ENCODE results near the gene GUK1.
A peak's percentile ranks its signal among the peaks of the same experiment; 100 is the strongest.
"Not testable (repeated sequence)": the region's sequence is repeated elsewhere in the genome, so short reads cannot be mapped to it uniquely, and the experiment has no call there.

GUK1 gene

GRCh38 chr1:228105270-228105995 is 34.6 kb upstream of the GUK1 start:
- DNase-seq: no peak

- no peak for DNase-seq
Observed at GRCh38 chr1:228105996-228106799, 33.9 kb upstream of the GUK1 start.

GRCh38 chr1:228106800-228107054 is 33.4 kb upstream of the GUK1 start:
- DNase-seq: no peak

GRCh38 chr1:228107636-228108035 is 32.4 kb upstream of the GUK1 start:
- DNase-seq: no peak

- no peak for DNase-seq
Observed at GRCh38 chr1:228108055-228108690, 31.9 kb upstream of the GUK1 start.

- no peak for DNase-seq
Observed at GRCh38 chr1:228108742-228109072, 31.4 kb upstream of the GUK1 start.

DNA sequence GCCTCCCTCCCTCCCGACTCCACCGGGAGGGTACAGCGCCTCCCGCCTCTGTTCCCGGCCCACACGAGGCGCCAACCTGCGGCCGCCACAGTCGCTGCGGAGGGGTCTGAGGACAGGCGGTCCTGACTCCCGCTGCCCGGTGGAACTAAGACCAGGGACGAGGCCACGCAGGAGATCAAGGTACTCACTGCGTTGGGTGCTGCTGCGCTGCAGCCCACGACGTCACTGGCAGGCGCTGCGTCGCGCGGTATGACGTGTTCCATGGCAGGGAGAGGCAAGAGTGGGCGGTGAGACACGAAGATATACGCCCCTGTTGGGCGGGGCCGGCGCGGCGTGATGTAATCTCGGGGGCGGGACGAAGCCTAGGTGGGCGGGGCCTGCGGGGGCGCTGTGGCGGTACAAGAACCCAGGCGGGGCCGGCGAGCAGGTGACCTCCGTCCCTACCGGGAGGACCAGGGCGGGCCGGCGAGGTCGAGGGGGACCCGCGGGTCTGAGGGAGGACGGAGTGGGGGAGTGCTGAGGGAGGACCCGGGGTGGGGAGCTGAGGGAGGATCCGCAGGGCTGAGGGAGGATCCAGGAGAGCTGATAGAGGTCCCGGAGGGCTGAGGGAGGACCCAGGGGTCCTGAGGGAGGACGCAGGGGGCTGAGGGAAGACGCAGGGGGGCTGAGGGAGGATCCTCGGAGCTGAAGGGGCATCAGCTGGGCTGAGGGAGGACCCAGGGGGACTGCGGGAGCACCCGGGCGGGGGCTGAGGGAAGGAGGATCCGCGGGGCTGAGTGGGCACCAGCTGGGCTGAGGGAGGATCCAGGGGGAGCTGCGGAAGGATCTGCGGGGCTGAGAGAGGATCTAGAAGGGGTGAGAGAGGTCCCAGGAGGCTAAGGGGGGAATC is 30.8 kb upstream of the GUK1 start, which contains the start of gene MRPL55:
MRPL55 (minus strand) TSS at position 227 of the 889 bp plus-strand sequence. CDS start 1,039 bp downstream, outside the sequence.
- peak; percentile 75 for DNase-seq

DNA sequence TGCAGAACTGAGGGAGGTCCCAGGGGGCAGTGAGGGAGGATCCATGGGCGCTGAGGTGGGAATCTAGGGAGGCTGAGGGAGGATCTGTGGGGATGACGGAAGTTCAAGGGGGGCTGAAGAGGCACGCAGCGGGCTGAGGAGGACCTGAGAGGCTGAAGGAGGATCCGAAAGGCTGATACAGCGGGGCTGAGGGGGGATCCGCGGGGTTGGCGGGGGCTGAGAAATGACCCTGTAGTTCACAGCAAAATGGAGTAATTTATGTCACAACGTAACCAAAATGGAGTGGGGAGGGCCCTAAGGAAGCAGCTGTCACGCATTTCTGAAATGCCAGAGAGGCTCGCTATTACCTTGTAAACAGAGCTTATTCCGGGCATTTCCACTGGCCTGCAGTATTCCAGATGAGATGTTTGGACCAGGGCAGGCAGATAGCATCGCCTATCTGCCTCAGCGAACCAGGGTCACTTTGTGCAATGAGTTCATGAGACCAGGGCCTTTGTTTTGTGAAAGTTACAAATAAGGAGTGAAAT is 30.1 kb upstream of the GUK1 start:
- no peak for DNase-seq

DNA sequence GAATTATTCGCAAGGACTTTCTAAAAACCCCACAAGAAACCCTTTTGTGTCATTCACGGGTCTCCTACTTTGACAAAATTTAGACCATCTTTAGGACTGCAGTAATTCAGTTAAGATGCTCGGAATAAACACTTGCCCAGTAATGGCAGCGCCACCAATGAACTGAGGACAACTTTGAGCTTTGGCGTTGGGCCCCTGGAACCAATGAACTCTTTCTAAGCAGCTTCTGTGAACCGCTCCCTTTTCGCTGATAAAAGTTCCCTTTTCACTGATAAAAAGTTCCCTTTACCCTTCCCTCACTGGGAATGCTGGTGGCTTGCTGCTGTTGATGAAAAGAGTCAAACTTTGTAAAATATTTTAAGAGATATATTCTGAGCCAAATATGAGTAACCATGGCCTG is 29.5 kb upstream of the GUK1 start:
- no peak for DNase-seq

- DNase-seq: not testable (repeated sequence)
Observed at GRCh38 chr1:228111315-228111714, 28.8 kb upstream of the GUK1 start.

- no peak for DNase-seq
Observed at GRCh38 chr1:228112167-228112566, 27.9 kb upstream of the GUK1 start.

GRCh38 chr1:228112617-228113016 is 27.5 kb upstream of the GUK1 start:
- no peak for DNase-seq

DNA sequence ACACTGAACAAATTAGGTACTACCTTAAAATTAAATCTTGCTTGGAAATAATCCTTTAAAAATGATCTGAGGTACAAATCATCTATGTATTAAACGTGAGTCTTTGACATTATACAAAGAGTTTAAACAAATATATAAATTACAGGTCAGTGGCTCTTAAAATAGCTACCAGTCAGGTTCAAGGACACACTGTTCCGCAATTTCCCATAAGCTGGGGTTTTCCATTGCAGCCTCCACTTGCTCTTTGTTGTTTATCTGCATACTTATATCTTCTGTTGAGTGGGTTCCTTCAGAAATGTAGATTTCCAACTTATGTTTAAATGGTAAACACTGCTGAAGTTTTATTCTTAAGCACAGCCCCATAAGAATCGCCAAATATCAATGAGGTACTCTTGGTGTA is 25.3 kb upstream of the GUK1 start:
- no peak for DNase-seq

GRCh38 chr1:228117335-228117734 is 22.7 kb upstream of the GUK1 start:
- no peak for DNase-seq

- no peak for DNase-seq
Observed at GRCh38 chr1:228118040-228118439, 22.0 kb upstream of the GUK1 start.

DNA sequence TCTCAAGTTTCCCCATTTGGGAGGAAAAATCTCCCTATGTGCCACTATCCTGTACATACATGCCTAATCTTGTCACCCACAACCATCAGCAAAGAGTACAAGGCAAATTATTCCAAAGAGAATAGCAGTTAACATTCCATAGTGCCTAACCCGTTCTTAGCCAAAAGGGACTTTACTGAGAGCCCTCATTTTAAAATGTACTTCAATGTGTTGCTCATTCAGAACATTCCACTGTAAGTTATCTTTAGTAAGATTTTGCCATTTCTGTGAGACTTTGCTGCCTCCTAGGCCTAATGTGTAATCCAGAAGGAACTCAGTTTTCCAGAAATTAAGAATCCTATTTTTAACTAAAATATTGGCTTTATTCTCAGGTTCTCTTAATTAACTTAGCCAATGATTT is 19.7 kb upstream of the GUK1 start:
- DNase-seq: no peak

DNA sequence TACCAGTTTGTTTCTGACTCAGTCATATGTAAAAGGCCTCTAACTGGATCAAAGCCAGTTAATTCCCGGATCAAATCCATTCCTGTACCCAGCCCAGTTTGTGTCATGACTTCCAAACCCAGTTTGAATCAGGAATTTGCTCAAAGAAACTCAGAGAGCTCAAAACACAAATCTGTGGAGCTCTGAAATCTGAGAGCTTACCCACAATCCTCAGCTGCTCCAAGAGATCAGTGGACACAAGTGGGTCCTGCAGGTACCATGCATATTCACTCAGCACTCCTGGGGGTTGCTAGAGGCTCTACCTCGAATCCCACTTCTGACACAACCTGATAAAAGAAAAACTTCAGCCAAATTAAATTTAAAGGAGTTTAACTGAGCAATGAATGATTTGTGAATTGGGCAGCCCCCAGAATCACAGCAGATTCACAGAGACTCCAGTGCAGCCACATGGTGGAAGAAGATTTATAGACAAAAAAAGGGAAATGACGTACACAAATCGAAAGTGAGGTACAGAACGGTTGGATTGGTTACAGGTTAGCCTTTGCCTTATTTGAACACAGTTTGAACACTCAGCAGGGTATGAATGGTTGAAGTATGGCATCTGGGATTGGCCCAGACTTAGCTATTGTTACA is 19.1 kb upstream of the GUK1 start:
- no peak for DNase-seq

- no peak for DNase-seq
Observed at GRCh38 chr1:228122921-228123441, 17.1 kb upstream of the GUK1 start.

DNA sequence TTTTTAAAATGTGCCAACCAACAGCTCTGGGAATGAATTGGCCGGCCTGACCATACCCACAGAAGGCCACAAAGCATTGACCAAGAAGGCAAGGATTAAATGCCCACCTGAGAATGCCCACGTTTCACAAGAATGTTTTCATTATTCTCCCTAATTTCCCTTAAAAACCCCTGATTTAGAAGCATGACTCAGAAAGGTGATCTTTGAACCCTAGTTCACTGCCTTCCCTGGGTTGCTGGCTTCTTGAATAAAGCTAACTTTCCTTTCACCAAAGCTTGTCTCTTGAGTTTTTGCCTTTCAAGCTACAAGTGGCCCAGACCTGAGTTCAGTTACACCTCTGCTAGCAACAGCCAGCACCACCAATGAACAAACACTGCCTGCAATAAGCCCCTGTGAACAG is 16.6 kb upstream of the GUK1 start:
- no peak for DNase-seq

DNA sequence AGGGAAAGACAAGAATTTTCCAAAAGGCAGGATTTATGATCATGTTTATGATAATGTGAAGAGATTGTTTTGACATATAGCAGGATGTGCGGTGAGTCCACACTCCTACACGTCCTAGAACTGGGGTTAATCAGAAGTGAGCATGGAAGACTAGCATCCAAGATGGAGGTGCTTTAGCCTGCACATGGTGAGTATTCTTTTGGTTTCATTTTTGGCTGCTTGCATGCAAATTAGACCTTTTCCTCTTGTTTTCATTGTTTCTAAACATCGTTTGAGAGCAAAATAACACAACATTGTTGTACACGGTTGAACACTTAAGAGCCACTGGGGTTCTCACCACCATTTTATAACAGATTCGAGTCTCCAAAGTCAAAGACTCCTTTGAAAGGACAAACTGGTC is 14.9 kb upstream of the GUK1 start:
- DNase-seq: no peak

DNA sequence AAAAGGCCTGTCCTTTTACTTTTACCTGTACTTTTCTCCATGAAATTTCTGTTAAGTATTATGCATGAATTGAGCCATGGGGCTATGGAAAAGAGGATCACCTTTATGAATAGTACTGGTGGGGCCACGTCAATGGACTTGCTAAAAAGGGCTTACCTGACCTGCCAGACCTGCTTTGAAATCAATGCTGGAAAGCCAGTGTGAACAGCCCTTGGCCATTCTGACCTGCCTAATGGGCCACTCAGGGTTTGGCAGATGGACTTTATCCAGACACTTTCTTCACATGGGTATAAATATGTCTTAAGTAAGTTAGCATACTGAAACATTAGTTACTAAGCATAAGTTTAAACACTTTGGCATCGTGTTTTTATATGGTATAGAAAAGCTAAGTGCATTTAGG is 8.3 kb upstream of the GUK1 start:
- no peak for DNase-seq

- no peak for DNase-seq
Observed at GRCh38 chr1:228134591-228134990, 5.5 kb upstream of the GUK1 start.
